GM18517 (cell line): Measurements from ENCODE around the gene NR1H2.
"Not testable (repeated sequence)": the region's sequence is repeated elsewhere in the genome, so short reads cannot be mapped to it uniquely, and the experiment has no call there.

ENCODE experiments used
- ATAC-seq: cut with Tn5 transposase; IDR thresholded peaks from one replicate; pipeline ENCODE4 v1.9.1; 2021; ENCODE audit warnings: mild to moderate bottlenecking, moderate library complexity; ENCODE audit not compliant: unreplicated experiment

Gene NR1H2

GRCh38 chr19:50344661-50345318 lies 31.5 kb upstream of the NR1H2 start:
- ATAC-seq: peak; percentile 45

- ATAC-seq: peak; percentile 56
These were observed 29.1 kb upstream of the NR1H2 start for GRCh38 chr19:50347089-50347581.

- ATAC-seq: no peak
These were observed 26.8 kb upstream of the NR1H2 start for GRCh38 chr19:50349277-50350057.

GRCh38 chr19:50352242-50352641 lies 24.0 kb upstream of the NR1H2 start:
- no peak for ATAC-seq

- ATAC-seq: not testable (repeated sequence)
These were observed 22.8 kb upstream of the NR1H2 start for GRCh38 chr19:50353487-50353880.

- no peak for ATAC-seq
These were observed 19.5 kb upstream of the NR1H2 start for GRCh38 chr19:50356691-50357177.

- no peak for ATAC-seq
These were observed 18.8 kb upstream of the NR1H2 start for GRCh38 chr19:50357178-50358100.

GRCh38 chr19:50358483-50359327 lies 17.6 kb upstream of the NR1H2 start:
- no peak for ATAC-seq

- ATAC-seq: no peak
These were observed 16.9 kb upstream of the NR1H2 start for GRCh38 chr19:50359328-50359818.

GRCh38 chr19:50361290-50362029 lies 14.8 kb upstream of the NR1H2 start:
- no peak for ATAC-seq

- no peak for ATAC-seq
These were observed 14.2 kb upstream of the NR1H2 start for GRCh38 chr19:50362030-50362412.

- ATAC-seq: no peak
These were observed 13.4 kb upstream of the NR1H2 start for GRCh38 chr19:50362656-50363424.

GRCh38 chr19:50365434-50366306 lies 10.6 kb upstream of the NR1H2 start, which contains the start of gene NAPSA:
TSS of gene NAPSA (minus strand) at chr19:50365639. CDS start at chr19:50365621, 18 bp downstream.
- ATAC-seq: no peak

GRCh38 chr19:50368649-50369570 lies 7.3 kb upstream of the NR1H2 start:
- ATAC-seq: no peak

GRCh38 chr19:50371914-50372475 lies 4.3 kb upstream of the NR1H2 start:
- no peak for ATAC-seq

- ATAC-seq: no peak
These were observed 799 bp downstream of the NR1H2 start for GRCh38 chr19:50377051-50377461.
